ENCODE measurements around the gene GJC2.
"Not testable (repeated sequence)": the region's sequence is repeated elsewhere in the genome, so short reads cannot be mapped to it uniquely, and the experiment has no call there.

The GJC2 gene

DNA sequence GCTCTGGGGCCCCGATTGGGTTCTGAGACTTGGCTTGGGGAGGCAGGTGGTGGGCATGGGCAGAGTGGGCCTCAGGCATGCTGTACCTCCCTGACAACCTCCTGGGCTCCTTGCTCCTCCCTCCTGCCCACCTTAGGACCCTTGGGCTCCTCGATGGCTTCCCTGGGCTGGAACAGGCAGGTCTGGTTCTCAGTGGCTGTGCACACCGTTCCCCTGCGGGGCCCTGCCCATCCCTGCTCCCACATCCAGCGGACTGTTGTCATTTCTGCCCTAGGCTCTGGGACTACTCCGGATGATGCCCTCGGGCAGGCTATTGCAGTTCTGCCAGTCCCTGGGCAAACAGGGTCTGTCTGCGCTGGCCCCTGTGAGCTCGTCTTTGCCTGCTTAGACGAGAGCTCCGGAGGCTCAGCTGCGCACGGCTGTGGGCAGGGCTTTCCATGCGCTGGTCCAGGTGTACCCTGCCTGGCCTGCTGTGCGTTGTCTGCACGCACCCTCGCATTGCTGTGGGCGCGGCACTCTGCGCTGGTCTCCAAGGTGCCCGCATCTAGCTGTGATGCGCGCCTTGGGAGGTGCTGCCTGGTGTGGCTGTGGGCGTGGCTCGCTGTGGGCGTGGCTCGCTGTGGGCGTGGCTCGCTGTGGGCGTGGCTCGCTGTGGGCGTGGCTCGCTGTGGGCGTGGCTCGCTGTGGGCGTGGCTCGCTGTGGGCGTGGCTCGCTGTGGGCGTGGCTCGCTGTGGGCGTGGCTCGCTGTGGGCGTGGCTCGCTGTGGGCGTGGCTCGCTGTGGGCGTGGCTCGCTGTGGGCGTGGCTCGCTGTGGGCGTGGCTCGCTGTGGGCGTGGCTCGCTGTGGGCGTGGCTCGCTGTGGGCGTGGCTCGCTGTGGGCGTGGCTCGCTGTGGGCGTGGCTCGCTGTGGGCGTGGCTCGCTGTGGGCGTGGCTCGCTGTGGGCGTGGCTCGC is 24.1 kb downstream of the GJC2 start:
- WGBS (ENCODE audit: extremely low coverage, insufficient coverage, low lambda C conversion rate), result no CpG with 5 or more reads among the region's 69 CpGs
- not testable (repeated sequence) for H4K8ac ChIP-seq (ENCODE audit: low read depth, low read length); H3K79me2 ChIP-seq (ENCODE audit: control insufficient read depth, insufficient read depth, low read length); H3K27me3 ChIP-seq (ENCODE audit: insufficient read depth, low read length, poor library complexity); H4K5ac ChIP-seq (ENCODE audit: low read length); H2AK5ac ChIP-seq (ENCODE audit: low read length); H3K18ac ChIP-seq (ENCODE audit: low read length); H3K4me3 ChIP-seq (ENCODE audit: low read length); H2BK120ac ChIP-seq (ENCODE audit: low read depth, low read length); H2BK15ac ChIP-seq (replicated peaks; ENCODE audit: low read depth); H3K4me1 ChIP-seq (ENCODE audit: control insufficient read depth, low read depth, low read length); H3K36me3 ChIP-seq (ENCODE audit: control insufficient read depth, insufficient read depth, low read length); H3K4me2 ChIP-seq (ENCODE audit: low read length); H3K4ac ChIP-seq (ENCODE audit: low read depth, low read length); H2BK5ac ChIP-seq (ENCODE audit: low read length); H3K79me1 ChIP-seq (ENCODE audit: low read length); H3K27ac ChIP-seq (ENCODE audit: low read depth, low read length); H3K56ac ChIP-seq (ENCODE audit: low read length); H3K23ac ChIP-seq (ENCODE audit: low read length); H3K9ac ChIP-seq (ENCODE audit: low read length)
- DNase-seq, result peak; percentile 23

DNA sequence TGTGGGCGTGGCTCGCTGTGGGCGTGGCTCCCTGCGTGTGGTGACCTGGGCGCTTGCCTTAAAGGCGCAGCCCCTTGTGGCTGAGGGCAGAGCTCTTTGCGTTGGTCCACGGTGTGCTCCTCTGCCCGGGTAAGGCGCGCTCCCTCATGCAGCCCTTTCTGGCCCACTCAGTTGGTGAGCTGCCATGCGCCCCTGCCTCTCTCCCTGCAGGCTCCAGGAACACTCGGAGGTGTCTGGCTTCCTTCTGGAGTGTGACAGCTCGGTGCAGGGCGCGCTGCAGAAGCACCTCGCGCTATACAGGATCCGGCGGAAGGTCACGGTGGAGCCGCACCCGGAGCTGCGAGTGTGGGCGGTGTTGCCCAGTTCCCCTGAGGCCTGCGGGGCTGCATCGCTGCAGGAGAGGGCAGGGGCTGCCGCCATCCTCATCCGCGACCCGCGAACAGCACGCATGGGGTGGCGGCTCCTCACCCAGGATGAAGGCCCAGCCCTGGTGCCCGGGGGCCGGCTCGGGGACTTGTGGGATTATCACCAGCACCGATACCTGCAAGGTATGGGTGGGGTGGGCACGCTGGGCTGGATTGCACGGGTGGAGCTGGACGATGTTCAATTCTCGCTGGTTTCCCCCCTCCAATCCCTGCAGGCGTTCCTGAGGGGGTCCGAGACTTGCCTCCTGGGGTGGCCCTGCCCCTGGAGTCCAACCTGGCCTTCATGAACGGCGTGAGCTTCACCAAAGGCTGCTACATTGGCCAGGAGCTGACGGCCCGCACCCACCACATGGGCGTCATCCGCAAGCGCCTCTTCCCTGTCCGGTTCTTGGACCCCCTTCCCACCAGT is 25.0 kb downstream of the GJC2 start:
- Histone ChIP-seq H3K4ac (ENCODE audit: low read depth, low read length) (no peak overlapping the region), H3K27me3 (ENCODE audit: insufficient read depth, low read length, poor library complexity) (no peaks in the 10 kb centered on the region), H3K56ac (ENCODE audit: low read length) (no peak overlapping the region), H4K5ac (ENCODE audit: low read length) (no peak overlapping the region), H3K36me3 (ENCODE audit: control insufficient read depth, insufficient read depth, low read length) (no peaks in the 10 kb centered on the region), H3K27ac (ENCODE audit: low read depth, low read length) (no peak overlapping the region), H2BK15ac (replicated peaks; ENCODE audit: low read depth) (no peak overlapping the region), H2AK5ac (ENCODE audit: low read length) (no peak overlapping the region), H3K79me1 (ENCODE audit: low read length) (peaks cover 2% of the 10 kb centered on the region), H3K9ac (ENCODE audit: low read length) (no peak overlapping the region), H2BK5ac (ENCODE audit: low read length) (no peak overlapping the region), H3K4me2 (ENCODE audit: low read length) (no peak overlapping the region), H4K8ac (ENCODE audit: low read depth, low read length) (no peak overlapping the region), H3K4me1 (ENCODE audit: control insufficient read depth, low read depth, low read length) (no peaks in the 10 kb centered on the region), H3K18ac (ENCODE audit: low read length) (no peak overlapping the region), H3K79me2 (ENCODE audit: control insufficient read depth, insufficient read depth, low read length) (no peaks in the 10 kb centered on the region), H3K23ac (ENCODE audit: low read length) (no peak overlapping the region), H3K4me3 (ENCODE audit: low read length) (no peak overlapping the region), H2BK120ac (ENCODE audit: low read depth, low read length) (no peak overlapping the region)
- peak; percentile 63 for DNase-seq
- WGBS (ENCODE audit: extremely low coverage, insufficient coverage, low lambda C conversion rate), result no CpG with 5 or more reads among the region's 52 CpGs

DNA sequence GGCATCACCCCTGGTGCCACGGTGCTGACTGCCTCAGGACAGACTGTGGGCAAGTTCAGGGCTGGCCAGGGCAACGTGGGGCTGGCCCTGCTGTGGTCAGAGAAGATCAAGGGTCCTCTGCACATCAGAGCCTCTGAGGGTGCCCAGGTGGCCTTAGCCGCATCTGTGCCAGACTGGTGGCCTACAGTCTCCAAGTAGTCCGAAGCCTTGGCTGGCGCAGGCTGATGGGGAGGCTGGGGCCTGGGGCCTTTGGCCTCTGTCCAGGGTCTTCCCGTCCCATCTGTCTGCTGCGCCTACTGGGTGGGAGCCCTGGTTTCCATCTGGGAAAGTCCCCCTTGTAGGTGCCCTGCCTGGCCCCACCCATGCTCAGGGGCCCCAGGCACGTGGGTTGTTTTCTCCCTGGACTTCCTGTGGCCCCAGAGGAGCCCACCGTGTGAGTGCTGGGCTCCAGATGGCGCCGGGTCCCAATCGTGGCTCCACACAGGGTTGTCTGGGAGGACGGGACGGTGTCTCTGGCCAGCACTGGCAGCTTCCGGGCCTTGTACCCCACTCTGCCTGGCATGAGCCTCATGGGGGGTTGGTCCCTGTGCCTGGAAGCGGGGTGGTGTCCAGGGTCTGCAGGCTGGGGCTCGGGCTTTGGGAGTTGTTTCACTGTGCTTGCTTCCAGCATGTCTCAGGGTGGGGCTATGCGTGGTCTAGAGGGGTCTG is 25.7 kb downstream of the GJC2 start:
- H3K9ac ChIP-seq (ENCODE audit: low read length), result no peak overlapping the region
- no peak overlapping the region for H2BK120ac ChIP-seq (ENCODE audit: low read depth, low read length)
- no peak overlapping the region for H4K8ac ChIP-seq (ENCODE audit: low read depth, low read length)
- H3K56ac ChIP-seq (ENCODE audit: low read length), result no peak overlapping the region
- H3K4ac ChIP-seq (ENCODE audit: low read depth, low read length), result no peak overlapping the region
- WGBS (ENCODE audit: extremely low coverage, insufficient coverage, low lambda C conversion rate), result no CpG with 5 or more reads among the region's 18 CpGs
- H3K79me1 ChIP-seq (ENCODE audit: low read length), result peaks cover 1% of the 10 kb centered on the region
- no peak overlapping the region for H3K4me2 ChIP-seq (ENCODE audit: low read length)
- no peaks in the 10 kb centered on the region for H3K36me3 ChIP-seq (ENCODE audit: control insufficient read depth, insufficient read depth, low read length)
- H3K4me1 ChIP-seq (ENCODE audit: control insufficient read depth, low read depth, low read length), result no peaks in the 10 kb centered on the region
- no peak overlapping the region for H3K4me3 ChIP-seq (ENCODE audit: low read length)
- no peak for DNase-seq
- no peak overlapping the region for H3K23ac ChIP-seq (ENCODE audit: low read length)
- H2AK5ac ChIP-seq (ENCODE audit: low read length), result no peak overlapping the region
- H4K5ac ChIP-seq (ENCODE audit: low read length), result no peak overlapping the region
- no peak overlapping the region for H2BK5ac ChIP-seq (ENCODE audit: low read length)
- no peak overlapping the region for H2BK15ac ChIP-seq (replicated peaks; ENCODE audit: low read depth)
- no peaks in the 10 kb centered on the region for H3K27me3 ChIP-seq (ENCODE audit: insufficient read depth, low read length, poor library complexity)
- H3K18ac ChIP-seq (ENCODE audit: low read length), result no peak overlapping the region
- no peak overlapping the region for H3K27ac ChIP-seq (ENCODE audit: low read depth, low read length)
- no peaks in the 10 kb centered on the region for H3K79me2 ChIP-seq (ENCODE audit: control insufficient read depth, insufficient read depth, low read length)

DNA sequence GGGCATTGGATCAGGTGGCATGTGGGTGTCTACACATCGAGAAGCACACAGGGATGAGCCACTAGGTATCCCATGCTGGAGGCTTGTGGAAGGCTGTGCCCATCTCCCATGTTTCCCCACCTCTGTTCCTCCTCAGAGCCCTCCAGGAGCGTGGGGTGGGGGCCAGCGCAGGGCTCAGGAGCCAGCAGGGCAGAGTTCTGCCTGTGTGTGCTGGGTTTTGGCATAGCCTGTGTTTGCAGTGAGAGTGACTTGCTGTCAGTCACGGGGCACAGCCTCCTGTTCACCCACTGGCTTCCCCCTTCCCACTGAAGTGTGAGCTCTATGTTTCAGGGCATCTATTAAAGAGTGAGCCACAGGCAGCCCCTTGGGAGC is 26.3 kb downstream of the GJC2 start:
- Histone ChIP-seq H3K79me1 (ENCODE audit: low read length) (no peaks in the 10 kb centered on the region), H3K56ac (ENCODE audit: low read length) (no peak overlapping the region), H2BK15ac (replicated peaks; ENCODE audit: low read depth) (no peak overlapping the region)

DNA sequence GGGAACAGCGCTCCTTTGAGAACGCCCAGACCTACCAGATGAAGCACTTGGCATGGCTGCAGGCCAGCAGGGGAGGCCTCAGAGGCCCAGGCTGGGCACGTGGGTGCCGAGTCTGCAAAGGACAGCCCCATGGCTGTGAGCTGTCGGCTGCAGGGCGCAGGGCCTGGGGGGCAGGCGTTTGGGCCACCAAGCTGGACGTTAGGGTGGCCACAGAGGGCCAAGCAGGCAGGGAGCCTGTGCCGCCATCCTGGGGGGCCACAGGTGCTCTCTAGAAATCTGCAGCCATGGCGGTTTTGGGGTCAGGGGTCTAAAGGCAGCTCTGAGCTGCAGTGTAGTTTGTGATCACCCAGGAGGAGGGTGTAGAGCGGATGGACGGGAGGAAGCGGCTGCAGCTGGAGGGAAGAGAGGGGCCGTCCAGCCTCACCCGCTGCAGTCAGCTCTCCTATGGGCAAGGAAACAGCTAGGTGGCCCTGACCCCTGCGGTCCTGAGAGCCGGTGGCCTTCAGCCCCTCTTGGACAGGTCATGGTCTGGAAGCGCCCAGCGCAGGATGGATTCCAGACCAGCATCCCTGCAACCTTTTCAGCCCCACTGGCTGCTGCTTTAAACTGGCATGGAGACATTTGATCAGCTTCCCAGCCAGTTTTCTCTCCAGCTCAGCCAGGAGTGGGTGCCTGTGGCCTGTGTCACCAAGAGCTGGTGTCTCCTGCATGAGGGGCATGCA is 26.9 kb downstream of the GJC2 start:
- no peaks in the 10 kb centered on the region for H3K36me3 ChIP-seq (ENCODE audit: control insufficient read depth, insufficient read depth, low read length)
- H3K79me2 ChIP-seq (ENCODE audit: control insufficient read depth, insufficient read depth, low read length), result no peaks in the 10 kb centered on the region
- H3K27me3 ChIP-seq (ENCODE audit: insufficient read depth, low read length, poor library complexity), result no peaks in the 10 kb centered on the region
- no peak overlapping the region for H3K9ac ChIP-seq (ENCODE audit: low read length)
- H3K79me1 ChIP-seq (ENCODE audit: low read length), result no peaks in the 10 kb centered on the region
- no peak overlapping the region for H3K56ac ChIP-seq (ENCODE audit: low read length)
- no peak overlapping the region for H3K4ac ChIP-seq (ENCODE audit: low read depth, low read length)
- H3K23ac ChIP-seq (ENCODE audit: low read length), result no peak overlapping the region
- H4K5ac ChIP-seq (ENCODE audit: low read length), result no peak overlapping the region
- H3K27ac ChIP-seq (ENCODE audit: low read depth, low read length), result no peak overlapping the region
- no CpG with 5 or more reads among the region's 19 CpGs for WGBS (ENCODE audit: extremely low coverage, insufficient coverage, low lambda C conversion rate)
- no peaks in the 10 kb centered on the region for H3K4me1 ChIP-seq (ENCODE audit: control insufficient read depth, low read depth, low read length)
- H3K4me3 ChIP-seq (ENCODE audit: low read length), result no peak overlapping the region
- H3K18ac ChIP-seq (ENCODE audit: low read length), result no peak overlapping the region
- H3K4me2 ChIP-seq (ENCODE audit: low read length), result no peak overlapping the region
- no peak overlapping the region for H2AK5ac ChIP-seq (ENCODE audit: low read length)
- H4K8ac ChIP-seq (ENCODE audit: low read depth, low read length), result no peak overlapping the region
- H2BK120ac ChIP-seq (ENCODE audit: low read depth, low read length), result no peak overlapping the region
- H2BK15ac ChIP-seq (replicated peaks; ENCODE audit: low read depth), result no peak overlapping the region
- no peak for DNase-seq
- no peak overlapping the region for H2BK5ac ChIP-seq (ENCODE audit: low read length)

More for the DNA sequence above, 26.3 kb downstream of the GJC2 start:
- Histone ChIP-seq H2BK5ac (ENCODE audit: low read length) (no peak overlapping the region), H3K36me3 (ENCODE audit: control insufficient read depth, insufficient read depth, low read length) (no peaks in the 10 kb centered on the region), H3K18ac (ENCODE audit: low read length) (no peak overlapping the region), H2AK5ac (ENCODE audit: low read length) (no peak overlapping the region), H3K4ac (ENCODE audit: low read depth, low read length) (no peak overlapping the region), H3K9ac (ENCODE audit: low read length) (no peak overlapping the region), H3K4me1 (ENCODE audit: control insufficient read depth, low read depth, low read length) (no peaks in the 10 kb centered on the region), H3K27me3 (ENCODE audit: insufficient read depth, low read length, poor library complexity) (no peaks in the 10 kb centered on the region), H3K79me2 (ENCODE audit: control insufficient read depth, insufficient read depth, low read length) (no peaks in the 10 kb centered on the region), H3K4me3 (ENCODE audit: low read length) (no peak overlapping the region), H4K8ac (ENCODE audit: low read depth, low read length) (no peak overlapping the region), H3K4me2 (ENCODE audit: low read length) (no peak overlapping the region), H3K23ac (ENCODE audit: low read length) (no peak overlapping the region), H2BK120ac (ENCODE audit: low read depth, low read length) (no peak overlapping the region), H4K5ac (ENCODE audit: low read length) (no peak overlapping the region), H3K27ac (ENCODE audit: low read depth, low read length) (no peak overlapping the region)
- DNase-seq, result no peak
- WGBS (ENCODE audit: extremely low coverage, insufficient coverage, low lambda C conversion rate), result no CpG with 5 or more reads among the region's 4 CpGs

Data from mesendoderm (in vitro differentiated cells).